ENCODE results near the gene CTDSPL2. TPM values are rescaled to one million over a fixed set of nuclear protein-coding genes. Genes with fewer than 3 reads are reported as not detected.
A peak's percentile ranks its signal among the peaks of the same experiment; 100 is the strongest.

Gene CTDSPL2
- total and polyA plus RNA-seq, 2 of the 8 experiments (the other 6 are each of a cell fraction or from before 2014, with no cell fraction given) = 25.2 to 64.7 TPM

- no peak overlapping the region for H2BK20ac ChIP-seq (ENCODE audit: low read length)
- H3K79me1 ChIP-seq (ENCODE audit: low read depth, low read length) = peaks cover 11% of the 10 kb centered on the region
- H3K14ac ChIP-seq (ENCODE audit: insufficient read length) = no peak overlapping the region
- H4K20me1 ChIP-seq (replicated peaks in 1 of 2; ENCODE audit: control insufficient read depth in 1 of 2, insufficient read depth in 2 of 2, low read length in 2 of 2) = peaks cover 12 to 18% of the 10 kb centered on the region in 2 experiments
- peak overlapping the region; percentile 32 for H4K91ac ChIP-seq (replicated peaks; ENCODE audit: insufficient read length, low read length)
- H4K8ac ChIP-seq (ENCODE audit: extremely low read depth, insufficient read depth, low read length) = peak overlapping the region; percentile 28; the same call in 1 of the 2 replicates
- H2BK5ac ChIP-seq (ENCODE audit: low read depth, low read length) = no peak overlapping the region; the same call in 1 of the 2 replicates
- H3K4me1 ChIP-seq (replicated peaks in 1 of 4; ENCODE audit: control insufficient read depth in 3 of 4, insufficient read depth in 4 of 4, low read length in 3 of 4) = no peaks in the 10 kb centered on the region
- no peak overlapping the region for H2BK15ac ChIP-seq (ENCODE audit: low read length)
- peaks cover 0 to 5% (median 0%) of the 10 kb centered on the region in 4 experiments; a peak in 1 of 8 replicates for H3K36me3 ChIP-seq (ENCODE audit: control insufficient read depth in 2 of 4, insufficient read depth in 4 of 4, low read length in 3 of 4)
- peaks cover 16 to 98% of the 10 kb centered on the region in 2 experiments for H3K79me2 ChIP-seq (ENCODE audit: control insufficient read depth in 1 of 2, insufficient read depth in 2 of 2, low read length in 2 of 2)
- H2AFZ ChIP-seq (ENCODE audit: low read length) = no peak overlapping the region
- H3K18ac ChIP-seq (ENCODE audit: extremely low read depth, low read length) = no peak overlapping the region
- H3K27ac ChIP-seq (ENCODE audit: low read depth, low read length) = peak overlapping the region; percentile 26; the same call in 1 of the 2 replicates
- H3K27me3 ChIP-seq (replicated peaks in 1 of 4; ENCODE audit: control insufficient read depth in 3 of 4, extremely low read depth in 1 of 4, insufficient read depth in 3 of 4, low read length in 3 of 4) = no peaks in the 10 kb centered on the region
- WGBS, 2 experiments (ENCODE audit: extremely low coverage in 1 of 2, insufficient coverage in 1 of 2, insufficient read length in 1 of 2, insufficient replicate concordance in 2 of 2, low coverage in 1 of 2, low lambda C conversion rate in 2 of 2, missing lambda C conversion rate in 1 of 2) = 94% methylated on average over 11 of the region's 11 CpGs; no CpG with 5 or more reads in 1 of the 2 experiments
- CTCF ChIA-PET (ENCODE audit: partially characterized antibody) = no interaction called here
- peak overlapping the region; percentile 18 for H4K5ac ChIP-seq (ENCODE audit: insufficient read length, low read depth, low read length)
- H3K56ac ChIP-seq (replicated peaks; ENCODE audit: insufficient read length, low read depth, low read length) = no peak overlapping the region
- no peak overlapping the region for H3K4me3 ChIP-seq (ENCODE audit: extremely low read depth in 1 of 4, insufficient read depth in 2 of 4, low read depth in 3 of 4, low read length in 4 of 4)
- no peaks in the 10 kb centered on the region for H3K9me3 ChIP-seq (ENCODE audit: insufficient read depth in 2 of 2, low read depth in 1 of 2, low read length in 1 of 2)
- FAIRE-seq (no peak), DNase-seq (ENCODE audit: low read depth in 1 of 2, low spot score in 2 of 2) (no peak)
- no peak overlapping the region for H2BK12ac ChIP-seq (ENCODE audit: low read depth, low read length)
- H3K23ac ChIP-seq (ENCODE audit: insufficient read length) = no peak overlapping the region
- H3K4ac ChIP-seq (replicated peaks; ENCODE audit: insufficient read length, low read depth, low read length) = no peak overlapping the region
- H3K4me2 ChIP-seq (ENCODE audit: insufficient read depth in 1 of 2, low read depth in 2 of 2, low read length in 2 of 2) = no peak overlapping the region
- H3K9ac ChIP-seq (replicated peaks in 1 of 4; ENCODE audit: extremely low read depth in 1 of 4, low read depth in 3 of 4, low read length in 3 of 4) = no peak overlapping the region
- H2BK120ac ChIP-seq (replicated peaks; ENCODE audit: low read depth, low read length) = no peak overlapping the region
- POLR2A ChIA-PET (ENCODE audit: partially characterized antibody) = interaction anchor here (1.0 kb wide), 1 partner anchor 21 kb away, joined by 3 read pairs; the partner anchor contains the start of gene CTDSPL2
- no peak overlapping the region for H2AK5ac ChIP-seq (ENCODE audit: low read depth, low read length)
- no peaks in the 10 kb centered on the region for H3K23me2 ChIP-seq (ENCODE audit: low read depth, low read length)
- TF ChIP-seq POU5F1 (IDR thresholded peaks at IDR 0.05; ENCODE audit: low read depth, low read length) (no peak), ATF3 (IDR thresholded peaks at IDR 0.05; ENCODE audit: insufficient read depth, low read depth, low read length) (no peak), USF2 (IDR thresholded peaks at IDR 0.05; ENCODE audit: low read length) (no peak), RAD21 (IDR thresholded peaks at IDR 0.05 in 1 of 2, conservative IDR thresholded peaks at IDR 0.05 in 1 of 2; ENCODE audit: low read depth in 2 of 2, low read length in 2 of 2) (no peak)
Observed at GRCh38 chr15:44447772-44448376, 20.4 kb downstream of the CTDSPL2 start.
